A549 (cell line): ENCODE measurements around the gene GSTM1. TPM values are rescaled to one million over a fixed set of nuclear protein-coding genes. Genes with fewer than 3 reads are reported as not detected.
"Not testable (repeated sequence)": the region's sequence is repeated elsewhere in the genome, so short reads cannot be mapped to it uniquely, and the experiment has no call there.

Source experiments
- ATAC-seq, 2 experiments: fragments of 200-7000 bp in 1 of 2; fragments of >200 bp in 1 of 2; cut with Nextera tagmentation in 1 of 2; cut with Tn5 transposase in 1 of 2; 3 replicates each; pipeline versions ENCODE4 v1.8.0 to v1.9.1; 2018 to 2020; ENCODE audit warnings: mild to moderate bottlenecking in 1 of 2, moderate library complexity in 1 of 2
- CTCF ChIA-PET: fragments of 300-600 bp; sonication (Branson Sonifier 250); formaldehyde crosslinking; extraction: SDS; loops from one replicate; lab custom pipeline; 2021; ENCODE audit warnings: antibody characterized with exemption, inconsistent platforms; lab: Yijun Ruan, JAX
- POLR2A ChIA-PET: fragments of 350-600 bp; formaldehyde crosslinking; extraction: SDS; loops from one replicate; lab custom pipeline; 2021; ENCODE audit warnings: antibody characterized with exemption, inconsistent platforms; lab: Yijun Ruan, JAX
- DNase-seq, 2 experiments: peaks; one replicate each; pipeline versions ENCODE4 v3.0.0 to v3.0.0-alpha.2; 2011 to 2016; ENCODE audit warnings: low read depth in 1 of 2, low spot score in 1 of 2
- FAIRE-seq: peaks from 2 replicates; lab custom pipeline; 2011; peaks lifted over from hg19 to GRCh38; lab: Jason Lieb, UNC
- H3K27ac ChIP-seq, 2 experiments: fragments of >200 bp; sonication (Bioruptor Twin); formaldehyde crosslinking; 3 replicates each; pipeline ENCODE4 v1.5.1; 2016 to 2017
- H3K4me1 ChIP-seq: fragments of >200 bp; sonication (Bioruptor Twin); formaldehyde crosslinking; 3 replicates; pipeline ENCODE4 v1.6.1; 2016
- H3K4me2 ChIP-seq: fragments of >200 bp; sonication (Bioruptor Twin); formaldehyde crosslinking; 3 replicates; pipeline ENCODE4 v1.6.1; 2016
- H3K4me3 ChIP-seq: fragments of >200 bp; sonication (Bioruptor Twin); formaldehyde crosslinking; 3 replicates; pipeline ENCODE4 v1.5.1; 2016
- H3K9me3 ChIP-seq: fragments of >200 bp; sonication (Bioruptor Twin); formaldehyde crosslinking; 3 replicates; pipeline ENCODE4 v1.6.1; 2016
- CBX8 ChIP-seq: fragments of 200-600 bp; sonication (generic); IDR thresholded peaks from 2 replicates; pipeline ENCODE4 v1.6.1; 2016
- CHD4 ChIP-seq: fragments of 200-600 bp; sonication (generic); IDR thresholded peaks from 2 replicates; pipeline ENCODE4 v1.6.1; 2016; ENCODE audit warnings: antibody characterized with exemption, mild to moderate bottlenecking, borderline replicate concordance
- EHF ChIP-seq: fragments of 250-450 bp; sonication (Bioruptor Pico); IDR thresholded peaks from 2 replicates; pipeline ENCODE4 v1.5.0; 2020; ENCODE audit warnings: mild to moderate bottlenecking
- EHMT2 ChIP-seq: fragments of 200-600 bp; sonication (generic); IDR thresholded peaks from 2 replicates; pipeline ENCODE4 v1.6.1; 2016; ENCODE audit warnings: antibody characterized with exemption, low read depth, mild to moderate bottlenecking, moderate library complexity
- EP300 ChIP-seq, 2 experiments: fragments of >200 bp; sonication (Bioruptor Twin); formaldehyde crosslinking; IDR thresholded peaks; 2 replicates in 1 of 2; 3 replicates in 1 of 2; pipeline ENCODE4 v1.6.1; 2016 to 2017
- HES2 ChIP-seq: fragments of >200 bp; sonication (Bioruptor Twin); formaldehyde crosslinking; IDR thresholded peaks from 2 replicates; pipeline ENCODE4 v1.6.1; 2016
- HEYL ChIP-seq: fragments of 250-450 bp; sonication (Bioruptor Pico); IDR thresholded peaks from 2 replicates; pipeline ENCODE4 v1.8.0; 2021; ENCODE audit warnings: mild to moderate bottlenecking, moderate library complexity
- HOXB13 ChIP-seq: fragments of 250-450 bp; sonication (Bioruptor Pico); IDR thresholded peaks from 2 replicates; pipeline ENCODE4 v1.5.0; 2020; ENCODE audit warnings: low read depth, mild to moderate bottlenecking, moderate library complexity
- MAFK ChIP-seq: fragments of 450-650 bp; IDR thresholded peaks from 2 replicates; pipeline ENCODE4 v1.6.1; 2014; ENCODE audit not compliant: partially characterized antibody
- MYC ChIP-seq: IDR thresholded peaks from 2 replicates; pipeline ENCODE4 v1.6.1; 2012; ENCODE audit warnings: mild to moderate bottlenecking, inconsistent platforms, low read length, improper control_type of control experiment, borderline replicate concordance
- RFX5 ChIP-seq: fragments of 450-650 bp; IDR thresholded peaks from 2 replicates; pipeline ENCODE4 v1.7.1; 2014; ENCODE audit warnings: antibody characterized with exemption, mild to moderate bottlenecking, moderate library complexity
- TP53 ChIP-seq: fragments of 250-450 bp; sonication (Bioruptor Pico); IDR thresholded peaks from 2 replicates; pipeline ENCODE4 v1.5.0; 2021; ENCODE audit warnings: mild to moderate bottlenecking, moderate library complexity
- ZNF302 ChIP-seq: fragments of 250-450 bp; sonication (Bioruptor Pico); IDR thresholded peaks from 2 replicates; pipeline ENCODE4 v1.9.0; 2021; ENCODE audit warnings: inconsistent platforms, mild to moderate bottlenecking, moderate library complexity
- WGBS: methylation state at CpG from one replicate; pipeline ENCODE4 v1.1.6; 2017; ENCODE audit errors: missing lambda C conversion rate; 5-methylcytosine and 5-hydroxymethylcytosine counted together
- polyA plus RNA-seq, 4 experiments: library from polyadenylated mRNA; depleted of rRNA in 3 of 4; stranded (reverse); fragments of >200 nt; fragmentation: RNase III in 1 of 4; extraction: RNeasy Plus Mini Kit Qiagen cat#74134 plus additional on column Dnase treatment in 1 of 4; gene quantifications; 2 replicates in 3 of 4; 3 replicates in 1 of 4; pipeline ENCODE4 v1.2.3, GENCODE V29; 2011 to 2017
- TF ChIP-seq, protein P1 (sequence below): fragments of 250-450 bp; sonication (Bioruptor Pico); IDR thresholded peaks from 2 replicates; pipeline ENCODE4 v1.5.0; 2021; ENCODE audit warnings: mild to moderate bottlenecking, moderate library complexity, borderline replicate concordance
- TF ChIP-seq, protein P2 (sequence below): fragments of >200 bp; sonication (Bioruptor Twin); formaldehyde crosslinking; IDR thresholded peaks from 3 replicates; pipeline ENCODE4 v1.5.1; 2016

The GSTM1 gene
- polyA plus RNA-seq, 2 of the 4 experiments (the other 2 are of a cell fraction): not detected

DNA sequence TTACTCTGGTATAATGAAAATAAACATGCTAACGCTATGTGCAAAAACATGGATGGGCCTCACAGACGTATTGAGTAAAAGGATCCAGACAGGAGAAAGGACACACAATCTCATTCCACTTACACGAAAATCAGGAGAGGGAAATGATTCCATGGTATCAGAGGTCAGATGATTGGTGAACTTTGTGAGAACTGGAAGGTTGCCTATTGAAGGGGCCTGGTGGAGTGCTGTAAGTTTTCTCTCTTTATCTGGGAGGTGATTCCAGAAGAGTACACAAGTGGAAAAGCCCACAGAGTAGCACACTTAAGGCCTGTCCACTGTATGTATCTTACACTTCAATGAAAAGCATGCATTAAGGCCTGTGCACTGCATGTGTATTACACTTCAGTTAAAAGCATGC, 10.2 kb upstream of the GSTM1 start:
- WGBS: 88% methylated on average over 3 of the region's 3 CpGs
- CTCF ChIA-PET: no interaction called here

GRCh38 chr1:109678637-109679036, 9.0 kb upstream of the GSTM1 start:
- WGBS: 65% methylated on average over 2 of the region's 2 CpGs
- POLR2A ChIA-PET: not testable (repeated sequence)

More for the DNA sequence above, 10.2 kb upstream of the GSTM1 start:
- DNase-seq (no peak), FAIRE-seq (no peak), ATAC-seq (no peak)
- no peaks in the 10 kb centered on the region for H3K4me1 ChIP-seq
- H3K4me2 ChIP-seq: no peak overlapping the region
- POLR2A ChIA-PET: no interaction called here
- no peak overlapping the region for H3K27ac ChIP-seq
- H3K4me3 ChIP-seq: no peak overlapping the region
- no peaks in the 10 kb centered on the region for H3K9me3 ChIP-seq
- TF ChIP-seq, protein P1, sequence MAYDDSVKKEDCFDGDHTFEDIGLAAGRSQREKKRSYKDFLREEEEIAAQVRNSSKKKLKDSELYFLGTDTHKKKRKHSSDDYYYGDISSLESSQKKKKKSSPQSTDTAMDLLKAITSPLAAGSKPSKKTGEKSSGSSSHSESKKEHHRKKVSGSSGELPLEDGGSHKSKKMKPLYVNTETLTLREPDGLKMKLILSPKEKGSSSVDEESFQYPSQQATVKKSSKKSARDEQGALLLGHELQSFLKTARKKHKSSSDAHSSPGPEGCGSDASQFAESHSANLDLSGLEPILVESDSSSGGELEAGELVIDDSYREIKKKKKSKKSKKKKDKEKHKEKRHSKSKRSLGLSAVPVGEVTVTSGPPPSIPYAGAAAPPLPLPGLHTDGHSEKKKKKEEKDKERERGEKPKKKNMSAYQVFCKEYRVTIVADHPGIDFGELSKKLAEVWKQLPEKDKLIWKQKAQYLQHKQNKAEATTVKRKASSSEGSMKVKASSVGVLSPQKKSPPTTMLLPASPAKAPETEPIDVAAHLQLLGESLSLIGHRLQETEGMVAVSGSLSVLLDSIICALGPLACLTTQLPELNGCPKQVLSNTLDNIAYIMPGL (CRISPR knock-in tag): no peak
- no peak for TF ChIP-seq RFX5
- no peak for TF ChIP-seq CBX8

GRCh38 chr1:109684777-109685176, 2.8 kb upstream of the GSTM1 start:
- DNase-seq, H3K27ac ChIP-seq, H3K4me3 ChIP-seq, POLR2A ChIA-PET, H3K4me1 ChIP-seq, CTCF ChIA-PET, H3K4me2 ChIP-seq, FAIRE-seq, ATAC-seq, H3K9me3 ChIP-seq: not testable (repeated sequence)
- WGBS: no CpG with 5 or more reads among the region's 6 CpGs

More at GRCh38 chr1:109678637-109679036, 9.0 kb upstream of the GSTM1 start:
- H3K4me2 ChIP-seq, DNase-seq, H3K27ac ChIP-seq, H3K4me1 ChIP-seq, ATAC-seq, H3K4me3 ChIP-seq, CTCF ChIA-PET, FAIRE-seq, H3K9me3 ChIP-seq: not testable (repeated sequence)

- not testable (repeated sequence) for FAIRE-seq
Measured at GRCh38 chr1:109685399-109685798, 2.2 kb upstream of the GSTM1 start.

DNA sequence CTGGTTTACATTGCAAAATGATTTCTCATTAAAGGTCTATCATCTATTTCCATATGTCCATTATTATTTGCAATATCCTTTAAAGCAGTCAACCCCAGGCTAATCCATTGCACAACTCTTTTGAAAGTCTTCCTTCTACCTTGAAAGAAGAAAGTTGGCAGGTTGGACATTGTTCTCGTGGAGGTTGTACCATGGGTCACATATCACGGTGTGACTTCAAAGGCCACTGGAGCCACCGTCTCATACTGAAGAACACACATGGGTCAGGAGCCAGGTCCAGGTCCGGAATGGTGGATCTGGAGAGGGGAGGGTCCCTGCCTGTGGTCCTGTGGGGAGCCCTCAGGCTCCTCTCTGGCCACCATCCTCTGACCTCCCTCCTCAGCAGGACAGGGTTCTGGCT, 1.7 kb upstream of the GSTM1 start:
- FAIRE-seq: not testable (repeated sequence)

More at GRCh38 chr1:109685399-109685798, 2.2 kb upstream of the GSTM1 start:
- DNase-seq, H3K9me3 ChIP-seq, CTCF ChIA-PET, H3K4me3 ChIP-seq, POLR2A ChIA-PET, H3K4me1 ChIP-seq, ATAC-seq, H3K27ac ChIP-seq, H3K4me2 ChIP-seq: not testable (repeated sequence)
- no CpG with 5 or more reads among the region's 1 CpG for WGBS

GRCh38 chr1:109687109-109687508, 508 bp upstream of the GSTM1 start:
- H3K9me3 ChIP-seq, FAIRE-seq, H3K4me1 ChIP-seq, DNase-seq, H3K4me2 ChIP-seq, H3K27ac ChIP-seq, CTCF ChIA-PET, POLR2A ChIA-PET, ATAC-seq, H3K4me3 ChIP-seq: not testable (repeated sequence)
- WGBS: no CpG with 5 or more reads among the region's 11 CpGs

More for the DNA sequence above, 1.7 kb upstream of the GSTM1 start:
- POLR2A ChIA-PET, DNase-seq, H3K4me3 ChIP-seq, ATAC-seq, H3K4me2 ChIP-seq, H3K27ac ChIP-seq, H3K4me1 ChIP-seq, CTCF ChIA-PET, H3K9me3 ChIP-seq: not testable (repeated sequence)
- WGBS: no CpG with 5 or more reads among the region's 4 CpGs

GRCh38 chr1:109689844-109690405, 2.3 kb downstream of the GSTM1 start:
- DNase-seq (no peak), ATAC-seq (no peak), FAIRE-seq (no peak)
- ChIA-PET CTCF (no interaction called here), POLR2A (no interaction called here)
- Histone ChIP-seq H3K4me3 (no peak overlapping the region), H3K4me2 (no peak overlapping the region), H3K4me1 (no peaks in the 10 kb centered on the region), H3K27ac (no peak overlapping the region), H3K9me3 (no peaks in the 10 kb centered on the region)
- WGBS: no CpG with 5 or more reads among the region's 6 CpGs
- TF ChIP-seq ZNF302 (CRISPR knock-in tag) (no peak), HEYL (CRISPR knock-in tag) (no peak), HOXB13 (no peak), EHMT2 (no peak), CHD4 (no peak), MAFK (no peak), HES2 (no peak), EHF (CRISPR knock-in tag) (no peak), MYC (no peak), EP300 (IDR thresholded peaks at IDR 0.05) (no peak), TP53 (CRISPR knock-in tag) (no peak)
- TF ChIP-seq, protein P2, sequence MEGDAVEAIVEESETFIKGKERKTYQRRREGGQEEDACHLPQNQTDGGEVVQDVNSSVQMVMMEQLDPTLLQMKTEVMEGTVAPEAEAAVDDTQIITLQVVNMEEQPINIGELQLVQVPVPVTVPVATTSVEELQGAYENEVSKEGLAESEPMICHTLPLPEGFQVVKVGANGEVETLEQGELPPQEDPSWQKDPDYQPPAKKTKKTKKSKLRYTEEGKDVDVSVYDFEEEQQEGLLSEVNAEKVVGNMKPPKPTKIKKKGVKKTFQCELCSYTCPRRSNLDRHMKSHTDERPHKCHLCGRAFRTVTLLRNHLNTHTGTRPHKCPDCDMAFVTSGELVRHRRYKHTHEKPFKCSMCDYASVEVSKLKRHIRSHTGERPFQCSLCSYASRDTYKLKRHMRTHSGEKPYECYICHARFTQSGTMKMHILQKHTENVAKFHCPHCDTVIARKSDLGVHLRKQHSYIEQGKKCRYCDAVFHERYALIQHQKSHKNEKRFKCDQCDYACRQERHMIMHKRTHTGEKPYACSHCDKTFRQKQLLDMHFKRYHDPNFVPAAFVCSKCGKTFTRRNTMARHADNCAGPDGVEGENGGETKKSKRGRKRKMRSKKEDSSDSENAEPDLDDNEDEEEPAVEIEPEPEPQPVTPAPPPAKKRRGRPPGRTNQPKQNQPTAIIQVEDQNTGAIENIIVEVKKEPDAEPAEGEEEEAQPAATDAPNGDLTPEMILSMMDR: no peak
